Activated T-cell treated with anti-CD3 and anti-CD28 coated beads for 48 hours (primary cell): Measurements from ENCODE around the gene SORBS1.

Experiments used
- DNase-seq: peaks from one replicate; pipeline ENCODE4 v3.0.0-alpha.2; 2020; ENCODE audit warnings: low read depth

The SORBS1 gene

GRCh38 chr10:95539560-95540284 lies 21.4 kb downstream of the SORBS1 start:
- no peak for DNase-seq

- no peak for DNase-seq
Observed at GRCh38 chr10:95538412-95538811, 22.8 kb downstream of the SORBS1 start.

- DNase-seq = no peak
Observed at GRCh38 chr10:95537542-95537927, 23.6 kb downstream of the SORBS1 start.

- no peak for DNase-seq
Observed at GRCh38 chr10:95536894-95537541, 24.2 kb downstream of the SORBS1 start.

GRCh38 chr10:95536017-95536416 lies 25.2 kb downstream of the SORBS1 start:
- DNase-seq = no peak

GRCh38 chr10:95535526-95535925 lies 25.6 kb downstream of the SORBS1 start:
- no peak for DNase-seq

GRCh38 chr10:95533590-95533989 lies 27.6 kb downstream of the SORBS1 start:
- no peak for DNase-seq

GRCh38 chr10:95532536-95532935 lies 28.6 kb downstream of the SORBS1 start:
- DNase-seq = no peak

GRCh38 chr10:95531994-95532399 lies 29.2 kb downstream of the SORBS1 start:
- DNase-seq = no peak

- no peak for DNase-seq
Observed at GRCh38 chr10:95531058-95531809, 29.9 kb downstream of the SORBS1 start.

- DNase-seq = no peak
Observed at GRCh38 chr10:95530561-95530960, 30.6 kb downstream of the SORBS1 start.

GRCh38 chr10:95530029-95530428 lies 31.1 kb downstream of the SORBS1 start:
- DNase-seq = no peak

- no peak for DNase-seq
Observed at GRCh38 chr10:95526044-95526443, 35.1 kb downstream of the SORBS1 start.

GRCh38 chr10:95525033-95525418 lies 36.1 kb downstream of the SORBS1 start:
- no peak for DNase-seq

GRCh38 chr10:95524358-95525032 lies 36.7 kb downstream of the SORBS1 start:
- DNase-seq = no peak

- DNase-seq = no peak
Observed at GRCh38 chr10:95522117-95522516, 39.1 kb downstream of the SORBS1 start.

GRCh38 chr10:95520617-95521016 lies 40.6 kb downstream of the SORBS1 start:
- DNase-seq = no peak

- DNase-seq = no peak
Observed at GRCh38 chr10:95518455-95519452, 42.4 kb downstream of the SORBS1 start.

- no peak for DNase-seq
Observed at GRCh38 chr10:95517536-95518454, 43.4 kb downstream of the SORBS1 start.

- DNase-seq = no peak
Observed at GRCh38 chr10:95516774-95517373, 44.3 kb downstream of the SORBS1 start.
